DOHH2 (cell line): ENCODE measurements around the gene FAM221B.

Experiments
- EZH2phosphoT487 ChIP-seq: fragments of 200-600 bp; sonication (generic); IDR thresholded peaks from 2 replicates; pipeline ENCODE4 v1.6.1; 2017; ENCODE audit warnings: borderline replicate concordance, mild to moderate bottlenecking, antibody characterized with exemption, low read length, moderate library complexity, mixed read lengths
- TF ChIP-seq, protein P1 (sequence below): fragments of 200-600 bp; sonication (generic); IDR thresholded peaks from one replicate; pipeline ENCODE4 v1.5.1; 2014; ENCODE audit warnings: antibody characterized with exemption, mild to moderate bottlenecking, low read depth, low read length; ENCODE audit not compliant: poor library complexity, severe bottlenecking

- TF ChIP-seq, protein P1, sequence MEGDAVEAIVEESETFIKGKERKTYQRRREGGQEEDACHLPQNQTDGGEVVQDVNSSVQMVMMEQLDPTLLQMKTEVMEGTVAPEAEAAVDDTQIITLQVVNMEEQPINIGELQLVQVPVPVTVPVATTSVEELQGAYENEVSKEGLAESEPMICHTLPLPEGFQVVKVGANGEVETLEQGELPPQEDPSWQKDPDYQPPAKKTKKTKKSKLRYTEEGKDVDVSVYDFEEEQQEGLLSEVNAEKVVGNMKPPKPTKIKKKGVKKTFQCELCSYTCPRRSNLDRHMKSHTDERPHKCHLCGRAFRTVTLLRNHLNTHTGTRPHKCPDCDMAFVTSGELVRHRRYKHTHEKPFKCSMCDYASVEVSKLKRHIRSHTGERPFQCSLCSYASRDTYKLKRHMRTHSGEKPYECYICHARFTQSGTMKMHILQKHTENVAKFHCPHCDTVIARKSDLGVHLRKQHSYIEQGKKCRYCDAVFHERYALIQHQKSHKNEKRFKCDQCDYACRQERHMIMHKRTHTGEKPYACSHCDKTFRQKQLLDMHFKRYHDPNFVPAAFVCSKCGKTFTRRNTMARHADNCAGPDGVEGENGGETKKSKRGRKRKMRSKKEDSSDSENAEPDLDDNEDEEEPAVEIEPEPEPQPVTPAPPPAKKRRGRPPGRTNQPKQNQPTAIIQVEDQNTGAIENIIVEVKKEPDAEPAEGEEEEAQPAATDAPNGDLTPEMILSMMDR = no peak
- TF ChIP-seq EZH2phosphoT487 = no peak
Measured at GRCh38 chr9:35841645-35841900, 13.0 kb upstream of the FAM221B start.
